Mesenteric fat pad (tissue), 1 donor: ENCODE results near the gene RIMS4. TPM values are rescaled to one million over a fixed set of nuclear protein-coding genes. Genes with fewer than 3 reads are reported as not detected.

Experiments
- DNase-seq: peaks from one replicate; pipeline ENCODE4 v3.0.0-alpha.2; 2020; ENCODE audit warnings: low spot score
- total RNA-seq: library from RNA; stranded (reverse); fragmentation: NEBNext Ultra II Directional; extraction: Animal tissue kit (Norgen Biotek cat#: 25700); gene quantifications from one replicate; pipeline ENCODE4 v1.2.1, GENCODE V29; 2021
- donor health status: DM: yes; HTN: yes; CAD: no.

RIMS4 gene
- total RNA-seq, 1 donor from 2014 or later = 0.29 TPM

DNA sequence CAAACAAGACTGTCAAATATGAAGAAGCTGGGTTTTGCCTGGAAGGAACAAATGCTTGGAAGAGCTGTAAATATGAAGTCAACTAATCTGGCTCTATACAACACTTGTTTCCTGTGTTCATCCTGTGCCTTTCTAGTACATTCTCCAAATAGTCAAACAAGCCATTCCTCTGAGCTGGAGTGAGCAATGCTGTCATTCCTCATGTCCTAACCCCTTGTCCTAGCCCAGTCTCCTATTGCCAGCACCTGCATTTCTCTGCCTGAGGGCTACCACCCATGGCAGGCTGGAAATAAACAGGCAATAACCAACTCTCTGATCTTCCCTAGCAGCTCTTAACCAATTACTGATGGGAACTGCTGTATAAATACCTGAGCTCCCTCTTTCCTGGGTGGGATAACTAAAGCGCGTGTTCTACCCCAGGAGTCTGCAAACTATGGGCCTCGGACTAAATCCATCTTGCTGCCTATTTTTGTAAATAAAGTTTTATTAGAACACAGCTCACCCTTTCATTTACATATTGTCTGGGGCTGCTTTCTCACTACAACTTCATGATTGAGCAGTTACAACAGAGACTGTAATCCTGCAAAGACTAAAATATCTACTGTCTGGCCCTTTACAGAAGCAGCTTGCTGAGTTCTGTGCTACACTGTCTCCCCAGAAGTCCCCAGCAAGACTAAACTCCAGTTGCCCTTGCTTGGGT lies 13.4 kb downstream of the RIMS4 start:
- no peak for DNase-seq

DNA sequence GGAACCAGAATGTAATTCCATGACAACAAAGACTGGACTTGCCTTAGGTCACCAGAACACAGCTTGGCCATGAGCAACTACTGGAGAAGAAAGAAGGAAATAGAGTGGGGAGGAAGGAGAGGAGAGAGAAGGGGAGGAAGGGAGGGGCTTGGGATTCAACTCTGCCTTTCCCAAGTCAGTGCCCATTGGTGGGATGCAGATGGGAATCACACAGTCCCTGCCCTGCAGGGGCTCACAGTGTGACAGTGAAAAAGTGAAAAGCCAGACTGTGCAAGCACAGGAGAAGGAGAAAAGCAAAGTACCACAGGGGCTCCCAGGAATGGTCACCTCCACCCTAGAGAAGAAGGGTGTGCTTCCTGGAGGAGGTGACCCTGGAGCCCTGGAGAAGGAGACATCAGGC lies 14.0 kb downstream of the RIMS4 start:
- no peak for DNase-seq

DNA sequence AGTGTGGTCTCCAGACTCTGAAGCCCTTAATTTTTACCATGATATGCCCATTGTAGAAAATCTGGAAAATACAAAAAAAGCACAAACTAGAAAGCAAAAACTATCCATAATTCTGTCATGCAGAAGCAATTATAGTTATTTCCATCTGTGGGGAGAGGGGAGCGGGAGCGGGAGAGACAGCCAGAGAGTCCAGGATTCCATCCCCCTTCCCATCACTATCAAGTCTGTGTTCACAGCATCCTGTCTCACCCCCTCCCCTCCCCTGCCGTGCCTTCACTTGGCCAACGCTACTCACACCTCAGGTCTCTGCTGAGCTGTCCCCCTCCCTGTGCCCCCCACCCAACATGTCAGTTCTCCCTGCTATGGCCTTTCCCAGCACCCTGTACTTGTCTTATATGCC lies 14.5 kb downstream of the RIMS4 start:
- no peak for DNase-seq

DNA sequence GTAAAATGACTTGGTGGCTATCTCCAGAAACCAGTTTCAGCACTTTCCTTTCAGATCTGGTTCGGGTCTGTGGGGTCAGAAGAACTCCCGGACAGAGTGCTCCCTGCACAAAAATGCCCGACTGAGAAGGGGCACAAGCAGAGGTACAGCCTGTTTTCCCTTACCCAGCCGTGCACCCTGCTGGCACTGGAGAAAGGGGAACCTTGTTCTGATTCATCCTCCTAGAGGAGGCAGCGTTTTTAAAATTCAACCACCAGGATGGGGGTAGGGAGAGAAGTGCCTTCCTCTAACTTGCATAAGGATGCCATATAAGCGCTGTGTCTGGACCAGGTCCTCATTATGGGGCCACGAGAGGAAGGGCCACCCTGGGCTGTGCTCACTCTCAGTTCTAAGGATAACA lies 17.6 kb downstream of the RIMS4 start:
- DNase-seq = no peak

DNA sequence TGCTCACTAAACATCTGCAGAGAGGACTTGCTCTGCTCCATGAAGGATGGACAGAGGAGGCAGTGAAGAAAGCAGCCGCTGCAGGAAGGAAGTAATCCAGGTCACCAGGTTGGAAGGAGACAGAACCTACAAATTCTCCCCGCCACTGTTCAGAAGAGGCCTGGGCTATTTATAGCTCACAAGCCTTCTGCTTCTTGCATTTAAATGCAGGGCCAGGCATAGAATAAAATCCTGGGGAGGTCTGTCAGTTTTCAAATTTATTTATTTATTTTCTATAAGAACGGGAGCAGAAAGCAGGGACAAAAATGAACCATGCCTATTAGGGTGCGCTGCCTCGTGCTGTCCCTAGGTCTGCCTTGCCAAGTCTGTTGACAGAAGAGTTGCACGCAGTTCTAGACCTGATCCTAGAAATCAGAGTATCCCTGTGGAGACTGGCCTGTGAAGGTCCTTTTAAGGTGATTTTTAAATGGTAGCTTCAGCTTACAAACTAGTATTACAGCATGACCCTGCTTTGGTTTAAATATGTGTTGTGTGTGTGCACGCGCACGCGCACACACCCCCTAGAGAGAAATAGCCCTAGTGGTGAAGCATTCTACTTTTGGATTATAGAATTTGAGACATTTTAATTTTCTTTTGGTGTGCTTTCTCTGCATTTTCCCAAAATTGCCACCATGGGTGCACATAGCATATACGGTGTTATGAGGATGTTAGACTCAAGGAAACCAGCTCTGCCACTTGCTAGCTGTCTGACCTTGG lies 19.5 kb downstream of the RIMS4 start:
- no peak for DNase-seq

DNA sequence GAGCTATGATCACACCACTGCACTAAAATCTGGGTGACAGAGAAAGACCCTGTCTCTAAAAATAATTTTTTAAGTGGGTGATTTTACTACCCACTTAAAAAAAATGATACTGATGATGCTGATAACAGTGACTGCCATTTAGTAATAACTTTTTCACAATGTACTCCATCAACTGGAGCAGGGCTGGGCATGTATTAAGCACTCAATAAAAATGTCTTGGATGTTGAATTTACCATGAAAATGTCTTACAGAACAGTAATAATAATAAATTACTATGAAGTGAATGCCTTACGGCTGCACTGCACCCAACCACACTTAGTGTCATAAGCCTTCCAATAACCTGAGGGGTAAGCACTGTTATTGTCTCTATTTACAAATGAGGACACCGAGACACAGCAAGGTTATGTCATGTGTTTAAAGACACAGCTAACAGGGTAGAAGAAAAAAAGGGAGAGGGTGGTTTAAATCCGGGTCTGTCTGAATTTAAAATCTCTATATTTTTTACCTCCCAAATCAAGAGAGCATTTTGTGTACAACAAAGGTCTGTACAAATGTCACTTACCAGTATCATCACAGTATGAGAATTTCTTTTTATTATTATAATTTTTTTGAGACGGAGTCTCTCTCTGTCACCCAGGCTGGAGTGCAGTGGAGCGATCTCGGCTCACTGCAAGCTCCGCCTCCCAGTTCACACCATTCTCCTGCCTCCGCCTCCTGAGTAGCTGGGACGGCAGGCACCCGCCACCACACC lies 21.5 kb downstream of the RIMS4 start:
- DNase-seq = no peak

DNA sequence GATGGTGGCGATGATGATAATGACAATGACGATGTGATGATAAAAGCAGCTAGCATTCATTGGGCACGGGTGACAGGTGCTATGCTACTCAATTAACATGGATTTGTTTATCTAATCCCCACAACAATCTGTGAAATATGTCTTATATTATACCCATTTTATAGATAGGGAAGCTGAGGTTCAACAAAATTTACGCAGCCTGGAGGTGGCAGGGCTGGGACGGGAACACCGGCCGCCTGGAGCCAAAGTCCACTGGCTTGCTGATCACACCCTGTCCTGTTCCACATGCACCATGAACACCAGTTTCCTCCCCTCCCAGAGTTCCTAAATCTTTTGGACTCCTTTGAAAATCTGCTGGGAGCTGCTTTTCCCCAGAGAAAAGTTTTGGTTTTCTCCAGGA lies 23.0 kb downstream of the RIMS4 start:
- DNase-seq = no peak

DNA sequence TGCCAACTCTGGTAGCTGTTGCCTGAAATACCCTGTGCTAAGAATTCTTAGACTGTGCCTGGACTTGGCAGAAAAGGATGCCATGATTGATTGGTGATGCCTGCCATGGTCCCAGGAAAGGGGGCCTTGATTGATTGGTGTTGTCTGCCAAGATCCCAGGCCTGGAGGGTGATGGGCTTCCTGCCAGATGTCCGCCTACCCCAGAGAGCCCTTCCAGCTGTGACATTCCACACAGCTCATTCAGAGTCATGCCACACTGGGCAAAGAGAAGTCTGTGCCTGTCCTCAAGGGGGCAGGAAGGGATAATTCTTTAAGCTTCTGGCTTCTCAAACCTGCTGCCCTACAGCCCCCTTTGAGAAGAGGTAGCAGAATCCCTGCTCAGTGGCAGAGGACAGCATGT lies 24.6 kb downstream of the RIMS4 start:
- no peak for DNase-seq

DNA sequence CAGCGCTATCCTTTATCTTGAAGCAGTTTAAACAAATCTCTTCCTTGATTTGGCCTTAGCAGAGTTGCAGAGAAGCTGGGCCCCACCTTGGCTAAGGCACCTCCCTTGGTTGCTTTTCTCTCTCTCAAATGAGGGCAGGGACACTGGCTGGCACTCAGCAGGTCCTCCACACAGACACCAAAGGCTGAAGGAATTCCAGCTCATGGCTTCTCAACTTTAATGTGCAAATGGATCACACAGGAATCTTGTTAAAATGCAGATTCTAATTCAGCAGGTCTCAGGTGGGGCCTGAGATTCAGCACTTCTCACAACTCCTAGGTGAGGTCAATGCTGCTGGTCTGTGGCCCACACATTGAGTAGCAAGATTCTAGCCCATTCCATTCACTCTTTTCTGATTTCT lies 25.7 kb downstream of the RIMS4 start:
- DNase-seq = no peak

DNA sequence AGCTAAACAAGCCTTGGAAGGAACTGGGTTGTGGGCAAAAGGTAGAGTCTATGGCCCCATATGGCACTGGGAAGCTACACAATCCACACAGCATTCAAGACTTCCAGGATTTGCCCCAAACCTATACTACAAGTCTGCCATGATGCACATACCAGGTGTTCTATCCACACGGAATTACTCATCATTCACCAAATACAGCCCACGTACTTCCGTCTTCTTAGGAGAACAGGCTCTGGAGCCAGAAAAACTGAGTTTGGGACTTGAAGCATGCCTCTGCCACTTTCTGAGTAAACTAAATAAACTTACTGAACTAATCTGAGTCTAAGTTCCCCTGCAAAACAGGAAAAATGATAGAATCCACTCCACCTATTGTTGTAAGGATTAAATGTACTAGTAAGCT lies 28.6 kb downstream of the RIMS4 start:
- no peak for DNase-seq

DNA sequence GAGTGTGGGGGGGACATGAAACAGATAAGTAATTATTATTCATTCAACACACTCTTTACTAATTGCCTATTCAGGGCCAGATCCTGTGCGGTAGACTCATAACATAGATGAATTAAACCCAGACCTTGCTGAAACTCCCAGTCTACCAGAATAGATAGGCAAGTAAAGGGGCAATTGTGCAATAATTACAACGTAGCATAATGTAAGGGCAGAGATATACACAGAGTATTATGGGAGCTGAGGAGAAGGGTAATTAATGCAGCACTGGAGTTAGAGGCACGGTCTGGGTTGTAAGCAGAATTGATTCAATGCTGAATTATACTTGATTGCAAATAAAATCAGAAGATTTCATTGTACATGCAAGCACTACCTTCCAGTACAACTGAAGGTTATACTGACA lies 29.2 kb downstream of the RIMS4 start:
- no peak for DNase-seq

DNA sequence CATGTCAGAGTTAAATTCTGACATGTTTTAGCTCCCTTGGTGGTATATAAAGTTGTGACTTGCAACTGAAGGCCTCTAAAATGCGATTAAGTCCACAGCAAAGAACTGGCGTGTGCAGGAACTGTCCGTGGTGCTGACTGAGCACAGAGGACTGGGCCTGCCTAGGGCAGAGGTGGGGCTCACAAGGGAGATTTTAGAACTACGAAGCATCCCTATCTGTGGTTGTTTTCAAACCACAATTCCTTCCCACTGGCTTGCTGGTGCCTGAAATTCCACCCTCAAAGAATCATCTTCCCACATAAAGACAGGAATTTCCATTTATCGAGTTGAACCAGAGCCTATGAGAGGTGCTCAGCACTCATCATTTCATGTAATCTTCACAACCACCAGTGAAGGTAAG lies 30.1 kb downstream of the RIMS4 start:
- DNase-seq = no peak

DNA sequence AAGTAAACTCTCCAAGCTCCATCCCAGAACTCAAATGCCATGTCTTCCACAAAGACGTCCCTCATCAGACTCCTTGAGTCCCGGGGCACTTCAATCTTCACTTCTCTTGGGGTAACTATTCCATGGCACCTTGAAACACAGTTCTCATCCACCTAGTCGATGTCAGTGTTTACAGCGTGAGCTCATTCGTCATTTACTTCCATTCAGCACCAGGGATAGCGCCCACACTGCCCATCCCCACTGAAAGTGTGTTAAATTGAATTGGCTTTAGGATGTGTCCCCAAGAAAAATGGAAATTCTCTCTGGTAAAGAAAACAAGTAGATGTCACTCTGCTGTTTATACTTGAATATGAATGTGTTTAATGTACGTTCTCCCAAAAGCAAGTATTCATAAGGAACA lies 33.4 kb downstream of the RIMS4 start:
- no peak for DNase-seq

DNA sequence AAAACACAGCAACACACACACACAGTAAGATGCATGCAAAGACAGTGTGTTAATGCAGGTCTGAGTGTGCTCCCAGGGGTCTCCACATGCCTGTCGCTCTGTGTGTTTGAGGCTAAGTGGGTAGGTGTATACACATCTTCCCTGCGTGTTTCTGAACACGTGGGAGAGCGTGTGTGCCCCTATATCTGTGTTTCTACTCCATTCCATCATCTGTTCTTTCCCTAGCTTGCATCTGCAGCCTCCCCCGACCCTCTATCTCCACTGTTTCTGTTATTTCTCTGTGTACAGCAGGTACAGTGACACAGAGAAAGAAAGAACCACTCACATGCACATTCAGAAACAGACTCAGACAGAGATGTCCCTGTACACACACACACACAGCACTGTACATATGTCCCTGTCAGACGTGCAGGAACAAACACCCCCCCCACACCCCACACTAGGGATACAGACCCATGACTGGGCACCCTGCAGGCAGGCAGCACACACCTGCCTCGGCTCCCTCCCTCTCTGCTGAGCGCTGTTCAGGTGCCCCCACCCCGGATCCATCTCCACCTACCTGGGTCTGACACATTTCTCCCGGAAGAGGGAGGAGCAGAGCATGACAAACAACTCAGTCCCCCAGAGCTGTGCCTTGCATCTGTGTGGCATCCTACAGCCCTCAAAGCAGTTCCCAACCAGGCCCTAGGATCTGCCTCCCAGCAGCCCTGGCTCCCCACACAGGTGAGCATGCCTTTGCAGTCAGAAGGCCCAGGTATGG lies 37.1 kb downstream of the RIMS4 start:
- no peak for DNase-seq

DNA sequence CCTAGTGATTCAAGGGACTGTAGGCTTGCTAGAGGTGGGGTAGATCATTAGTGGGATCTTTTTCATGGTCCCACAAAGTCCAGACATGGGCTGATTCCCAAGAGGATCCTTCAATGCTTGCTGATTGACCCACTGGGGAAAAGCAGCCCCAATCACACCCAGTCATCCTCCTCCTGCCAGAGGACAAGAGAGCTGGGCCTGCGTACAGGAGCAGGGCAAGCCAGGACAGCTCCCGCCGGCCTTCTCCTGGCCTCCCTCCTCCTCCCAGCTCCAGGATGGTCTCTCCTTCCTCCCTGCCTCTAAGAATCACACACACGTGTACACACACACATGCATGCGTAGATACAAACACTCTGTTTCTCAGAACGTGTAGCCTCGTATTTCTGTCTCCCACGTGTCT lies 37.7 kb downstream of the RIMS4 start:
- no peak for DNase-seq

DNA sequence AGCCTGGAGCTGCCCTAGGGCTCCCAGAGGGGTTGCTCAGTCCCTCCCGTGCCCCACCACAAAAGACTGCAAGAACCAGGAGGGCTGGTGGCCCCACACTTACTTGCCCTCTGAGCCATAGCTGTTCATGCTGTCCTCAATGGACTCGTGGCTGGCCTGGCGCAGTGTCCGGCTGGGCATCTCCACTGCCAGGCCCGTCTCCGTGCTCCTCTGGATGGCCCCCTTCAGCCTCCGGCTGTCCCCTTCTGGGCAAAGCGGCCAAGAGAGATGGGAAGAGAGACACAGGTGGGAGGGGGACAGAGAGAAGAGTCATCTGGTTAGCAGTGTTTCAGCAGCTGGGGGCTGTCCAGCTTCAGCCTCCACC lies 39.2 kb downstream of the RIMS4 start:
- no peak for DNase-seq

DNA sequence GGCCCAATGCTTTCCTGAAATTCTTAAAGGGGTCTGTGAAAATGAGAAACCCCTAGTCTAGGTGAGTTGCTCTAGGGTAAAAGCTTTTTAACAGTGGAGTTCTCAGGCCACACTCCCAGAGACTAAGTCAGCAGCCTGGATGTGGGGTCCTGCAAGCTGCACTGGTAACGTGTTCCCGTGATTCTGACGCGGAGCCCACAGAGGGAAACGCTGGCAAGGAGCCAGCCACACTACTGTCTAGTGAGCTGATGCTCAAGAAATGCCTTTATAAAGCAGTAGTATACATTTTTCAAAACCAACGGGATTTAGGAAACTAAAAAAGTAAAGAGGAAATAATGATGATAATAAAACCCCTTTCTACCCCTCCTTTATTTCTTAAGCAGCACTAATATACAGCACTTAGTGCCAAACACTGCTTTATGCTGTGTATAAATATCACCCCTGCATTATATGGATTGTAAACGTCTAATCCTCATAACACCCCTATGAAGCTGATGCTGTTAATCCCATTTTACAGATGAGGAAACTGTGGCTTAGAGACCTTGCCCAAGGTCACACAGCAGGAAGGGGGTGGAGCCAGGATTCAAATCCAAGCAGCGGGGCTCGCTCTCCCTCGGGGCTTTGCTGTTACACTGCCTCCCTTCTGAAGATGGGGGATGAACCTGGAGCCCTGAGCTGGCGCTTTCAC lies 39.7 kb downstream of the RIMS4 start:
- no peak for DNase-seq

DNA sequence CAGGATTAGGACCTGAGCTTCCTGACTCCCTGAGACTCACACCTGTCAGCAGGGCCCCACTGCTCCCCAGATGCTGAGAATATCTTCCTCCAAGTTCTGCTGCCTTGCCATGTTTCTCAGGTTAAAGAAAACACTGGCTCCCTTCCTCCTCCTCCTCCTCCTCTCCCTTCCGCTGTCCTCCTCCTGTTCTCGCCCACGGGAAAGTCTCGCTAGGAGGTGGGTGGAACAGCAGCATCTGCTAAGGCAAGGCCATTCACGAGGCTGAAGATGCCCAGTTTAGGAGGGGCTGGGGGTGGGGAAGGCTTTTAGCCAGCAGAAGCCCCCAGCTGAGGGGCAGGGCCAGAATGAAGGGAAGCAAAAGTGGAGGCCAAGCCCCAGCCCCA lies 40.9 kb downstream of the RIMS4 start:
- DNase-seq = no peak

DNA sequence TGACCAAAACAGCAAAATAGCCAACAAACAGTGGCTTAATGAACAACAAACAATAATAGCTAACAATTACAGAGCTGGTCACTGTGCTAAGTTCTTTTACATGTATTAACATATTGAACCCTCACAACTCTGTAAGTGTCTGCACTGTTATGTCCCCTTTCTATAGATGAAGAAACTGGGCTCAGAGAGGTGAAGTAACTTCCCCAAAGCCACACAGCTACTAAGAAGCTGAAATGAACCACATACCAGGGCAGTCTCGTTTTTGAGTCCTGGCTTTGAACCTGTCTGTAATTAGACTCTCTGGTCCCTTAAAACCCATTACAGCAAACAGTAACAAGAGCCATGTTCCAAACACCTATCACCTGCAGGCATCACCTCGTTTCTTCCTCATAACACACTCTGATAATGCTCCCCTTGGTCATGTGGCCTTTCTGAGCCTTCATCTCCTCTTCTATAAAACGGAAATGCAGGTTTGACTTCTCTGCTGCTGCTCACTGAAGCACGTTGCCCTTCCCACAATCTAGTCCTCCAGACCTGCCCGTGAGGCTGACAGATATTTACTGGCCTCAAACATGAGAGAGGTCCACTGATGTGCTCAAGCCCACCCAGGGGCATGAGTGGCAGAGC lies 41.4 kb downstream of the RIMS4 start:
- no peak for DNase-seq

DNA sequence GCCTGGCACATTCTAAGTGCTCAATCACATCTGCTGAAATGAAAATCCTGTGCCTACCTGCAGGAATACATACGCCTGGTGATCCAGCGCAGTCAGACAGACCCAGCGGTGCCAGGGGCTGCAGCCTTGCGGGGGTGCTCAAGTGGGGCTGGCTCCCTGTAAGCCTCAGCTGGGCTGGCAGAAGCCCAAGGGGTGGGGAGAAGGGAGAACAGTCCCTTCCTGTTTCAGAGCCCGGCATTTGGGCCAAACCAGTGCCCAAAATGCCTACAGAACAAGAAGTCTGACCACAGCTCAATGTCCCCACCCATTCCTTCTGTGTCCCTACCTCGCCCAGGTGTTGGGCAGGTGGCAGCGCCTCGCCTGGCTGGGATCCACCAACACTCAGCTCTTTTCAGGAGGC lies 42.1 kb downstream of the RIMS4 start:
- DNase-seq = no peak
